ENCODE measurements around the gene SHTN1.

SHTN1 gene

DNA sequence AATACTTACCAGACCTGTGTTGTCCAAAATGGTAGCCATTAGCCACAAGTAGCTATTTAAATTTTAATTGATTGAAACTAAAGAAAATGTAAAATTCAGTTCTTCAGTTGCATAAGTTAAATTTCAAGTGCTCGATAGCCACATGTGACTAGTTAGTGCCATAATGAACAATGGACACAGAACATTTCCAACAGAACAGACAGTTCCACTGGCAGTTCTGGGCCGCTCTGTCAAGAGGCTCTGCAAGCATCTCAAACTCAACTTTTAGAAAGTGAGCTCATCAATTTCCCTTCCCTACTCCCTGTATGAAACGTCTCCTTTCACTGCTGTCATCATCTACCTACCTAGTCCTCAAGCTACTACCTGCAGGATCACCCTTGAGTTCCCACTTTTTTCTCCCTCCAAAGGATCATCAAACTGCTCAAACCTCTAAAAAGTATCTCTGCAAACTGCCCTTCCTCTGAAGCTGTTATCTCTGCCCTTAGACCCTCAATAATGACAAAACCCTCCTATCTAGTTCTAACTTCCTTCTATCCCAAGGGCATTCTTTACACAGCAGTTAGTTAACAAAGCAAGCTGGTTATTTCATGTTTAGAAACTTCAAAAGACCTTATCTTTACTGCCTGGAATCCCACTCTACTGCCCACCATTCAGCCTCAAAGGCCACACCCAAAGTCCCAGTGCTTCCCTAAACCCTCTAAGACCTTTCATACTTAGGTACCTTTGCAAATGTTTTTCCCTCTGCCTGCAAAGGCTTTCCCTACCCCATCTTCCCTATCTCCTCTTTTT is 20.6 kb downstream of the SHTN1 start:
- no peak for DNase-seq

DNA sequence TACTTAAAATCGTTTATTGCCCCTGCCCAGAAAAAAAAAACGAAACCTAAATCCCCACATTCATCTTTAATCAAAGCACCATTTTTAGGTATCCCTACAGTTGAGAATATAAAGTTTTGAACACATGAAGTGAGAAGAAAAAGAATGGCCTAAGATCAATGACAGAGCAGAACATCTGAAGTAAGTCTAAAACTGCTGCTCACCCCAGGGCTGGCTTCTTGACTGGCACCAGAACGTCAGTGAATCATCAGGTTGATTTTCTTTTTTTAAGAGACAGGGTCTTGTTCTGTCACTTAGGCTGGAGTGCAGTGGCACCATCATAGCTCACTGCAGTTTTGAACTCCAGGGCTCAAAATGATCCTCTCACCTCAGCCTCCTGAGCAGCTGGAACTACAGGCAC is 24.9 kb downstream of the SHTN1 start:
- no peak for DNase-seq

DNA sequence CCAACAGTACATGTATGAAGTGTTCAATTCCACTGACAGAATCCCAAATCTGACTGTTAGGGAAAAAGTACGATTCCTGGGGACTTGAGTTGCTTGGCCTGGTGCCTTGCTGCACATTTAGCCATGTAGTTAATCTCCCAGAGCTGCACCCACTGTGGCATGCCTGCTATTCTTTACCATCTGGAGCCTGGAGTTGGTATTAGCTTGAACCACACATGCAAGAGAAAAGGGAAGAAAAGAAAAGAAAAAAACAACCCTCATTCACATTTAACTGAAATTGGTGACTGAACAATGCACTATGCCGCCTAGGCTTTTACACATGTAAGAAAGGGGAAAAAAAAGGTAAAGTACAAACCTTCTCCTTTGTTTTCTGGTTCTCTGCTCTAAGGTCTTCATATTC is 26.1 kb downstream of the SHTN1 start:
- DNase-seq = no peak

DNA sequence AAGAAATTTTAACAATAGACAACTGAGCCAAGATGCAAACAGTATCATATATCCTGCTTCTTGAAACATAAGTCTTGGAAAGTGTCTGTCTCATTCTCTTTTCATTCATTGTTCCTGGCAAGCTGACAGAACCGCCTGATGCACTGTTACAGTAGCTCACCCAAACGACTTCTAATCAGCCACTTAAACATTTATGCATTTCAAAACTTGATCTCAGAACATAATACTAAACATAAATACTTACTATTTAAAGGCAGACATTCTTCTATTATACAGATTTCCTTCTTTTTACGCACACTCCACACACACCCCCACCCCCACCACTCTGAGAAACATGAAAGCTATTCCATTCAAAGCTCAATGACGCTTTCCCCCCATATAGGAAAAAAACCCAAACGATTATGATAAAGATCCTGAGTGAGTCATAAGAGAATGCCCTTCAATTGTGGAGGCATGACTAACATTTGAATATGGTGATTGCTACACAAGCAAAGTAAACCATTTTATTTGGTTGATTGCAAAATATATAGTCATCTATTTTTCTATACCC is 30.5 kb downstream of the SHTN1 start:
- no peak for DNase-seq

DNA sequence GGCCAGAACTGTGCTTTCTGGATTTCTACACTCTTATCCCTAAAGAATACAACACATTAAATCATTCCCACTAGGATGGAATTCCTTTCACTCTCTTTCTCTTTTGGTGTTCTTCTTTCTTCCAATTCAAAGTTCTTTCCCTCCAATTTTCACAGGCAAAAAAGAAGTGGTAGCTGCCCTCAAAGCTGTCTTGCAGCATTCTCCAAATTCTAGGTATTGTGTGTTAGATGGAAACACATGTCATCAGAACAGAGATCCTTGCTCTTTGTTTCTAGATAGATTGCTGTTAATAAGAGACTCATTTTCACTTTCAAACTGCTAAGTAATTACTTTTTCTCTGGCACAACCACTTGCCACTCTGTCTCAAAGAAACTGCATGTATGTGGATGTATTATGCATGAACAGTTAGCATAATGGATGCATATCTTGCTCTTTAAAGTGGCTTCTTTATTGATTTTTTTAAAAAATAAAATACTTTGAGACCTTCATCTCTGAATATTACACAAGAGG is 31.0 kb downstream of the SHTN1 start:
- no peak for DNase-seq

DNA sequence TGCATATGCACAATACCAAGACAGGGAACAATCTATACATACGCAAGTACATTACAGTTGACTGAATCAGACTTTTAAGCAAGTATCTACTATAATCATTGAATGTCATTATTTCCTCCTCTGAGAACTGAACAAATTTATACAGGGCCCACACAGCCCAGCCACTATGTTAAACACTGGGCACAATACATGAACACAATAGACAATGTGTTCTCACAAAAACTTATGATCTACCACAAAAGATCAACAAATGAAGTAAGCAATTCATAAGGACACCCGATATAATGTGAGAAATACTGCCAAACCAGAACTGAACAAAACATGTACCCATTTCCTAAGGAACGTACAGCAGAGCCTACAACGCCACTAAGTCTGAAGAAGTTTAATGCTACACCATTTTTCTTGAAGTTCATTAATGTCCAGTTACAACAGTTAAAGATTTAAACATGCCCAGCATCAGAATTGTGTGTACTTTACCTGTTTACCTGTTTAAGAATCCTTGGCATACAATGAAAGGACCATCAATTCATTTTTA is 31.5 kb downstream of the SHTN1 start:
- no peak for DNase-seq

DNA sequence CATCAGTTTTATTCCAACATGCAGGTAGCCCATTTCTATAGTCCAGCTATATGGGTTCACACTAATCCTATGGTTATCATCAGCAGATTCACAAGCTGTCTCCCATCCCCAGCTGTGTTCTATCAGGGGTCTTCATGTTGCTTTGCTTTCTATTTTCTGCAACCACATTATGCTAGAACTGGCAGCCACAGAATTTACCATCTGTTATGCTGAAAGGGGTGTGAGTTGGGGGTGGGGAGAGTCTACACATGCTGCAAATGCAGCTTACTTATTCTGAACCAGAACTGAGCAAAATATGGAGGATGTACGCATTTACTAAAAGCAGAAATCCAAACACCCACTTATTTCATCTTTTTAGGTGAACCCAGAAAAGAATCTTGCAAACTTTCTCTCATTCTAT is 32.9 kb downstream of the SHTN1 start:
- DNase-seq = no peak

DNA sequence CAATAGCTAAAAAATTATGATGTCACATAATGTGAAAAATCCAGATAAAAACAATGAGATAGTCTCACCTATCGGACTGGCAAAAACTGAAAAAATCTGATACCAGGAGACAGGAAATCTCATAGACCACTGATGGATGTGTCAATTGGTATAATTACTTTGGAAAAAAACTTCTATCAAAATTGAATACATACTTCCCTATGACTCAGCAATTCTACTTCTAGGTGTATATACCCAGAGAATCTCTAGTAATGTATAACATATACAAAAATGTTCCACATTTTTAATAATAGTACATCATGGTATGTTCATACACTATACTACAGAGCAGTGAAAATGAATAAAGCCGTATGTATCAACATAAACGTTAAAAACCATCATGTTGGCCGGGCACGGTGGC is 34.9 kb downstream of the SHTN1 start:
- no peak for DNase-seq

DNA sequence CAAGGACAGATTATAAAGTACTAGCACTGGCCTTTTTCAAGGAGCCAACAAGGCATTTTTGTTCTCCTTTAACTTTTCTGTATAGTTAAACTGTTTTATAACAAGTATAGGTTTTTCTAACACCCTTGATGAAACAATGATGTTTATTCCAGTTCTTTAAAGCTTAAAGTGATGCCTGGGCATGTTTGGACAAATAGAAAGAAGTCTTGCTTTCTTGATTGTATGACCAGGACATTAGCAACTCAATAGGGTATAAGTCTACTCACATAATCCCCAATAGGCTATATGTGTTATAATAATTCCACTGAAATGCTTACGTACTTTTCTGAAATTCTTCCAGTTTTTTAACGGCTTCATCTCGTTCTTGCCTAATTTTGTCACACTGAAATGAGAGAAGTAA is 36.7 kb downstream of the SHTN1 start:
- DNase-seq = no peak

DNA sequence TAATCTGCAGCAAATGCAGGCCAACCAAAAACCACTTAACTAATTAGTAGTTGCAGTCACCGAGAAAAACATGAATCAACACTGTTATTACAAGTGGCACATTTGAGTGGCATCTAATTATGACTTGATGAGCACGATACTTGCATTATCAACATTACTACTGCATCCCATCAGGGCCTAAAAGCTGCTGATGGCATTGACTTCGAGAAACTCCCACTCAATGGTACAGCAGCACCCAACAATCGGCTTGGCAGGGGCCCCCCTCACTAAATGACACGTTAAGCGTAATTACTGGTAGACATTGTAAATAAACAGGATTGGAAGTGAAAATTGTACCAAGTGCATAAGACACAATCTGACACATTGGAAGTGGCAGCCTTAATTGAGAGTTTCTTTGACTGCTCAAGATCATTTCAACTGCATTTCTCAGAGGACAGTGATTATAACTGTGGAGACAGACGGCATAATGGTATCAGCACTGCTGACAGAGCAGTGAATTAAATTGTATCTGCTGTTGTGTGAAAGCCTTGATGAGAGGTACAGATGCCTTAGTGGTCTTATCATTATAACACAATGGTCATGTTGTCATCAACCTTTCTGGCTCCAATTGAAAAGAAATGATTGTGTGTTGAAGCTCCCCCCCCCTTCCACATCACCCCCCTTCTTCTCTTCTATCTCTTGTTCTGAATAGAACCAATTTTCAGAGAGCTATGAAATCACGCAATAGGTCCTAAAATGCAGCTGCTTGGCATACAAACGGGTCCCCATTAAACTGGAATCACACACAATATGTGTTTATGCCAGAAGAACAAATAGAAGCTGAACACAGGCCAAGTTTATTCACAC is 43.4 kb downstream of the SHTN1 start:
- peak; percentile 87 to 97 for DNase-seq

DNA sequence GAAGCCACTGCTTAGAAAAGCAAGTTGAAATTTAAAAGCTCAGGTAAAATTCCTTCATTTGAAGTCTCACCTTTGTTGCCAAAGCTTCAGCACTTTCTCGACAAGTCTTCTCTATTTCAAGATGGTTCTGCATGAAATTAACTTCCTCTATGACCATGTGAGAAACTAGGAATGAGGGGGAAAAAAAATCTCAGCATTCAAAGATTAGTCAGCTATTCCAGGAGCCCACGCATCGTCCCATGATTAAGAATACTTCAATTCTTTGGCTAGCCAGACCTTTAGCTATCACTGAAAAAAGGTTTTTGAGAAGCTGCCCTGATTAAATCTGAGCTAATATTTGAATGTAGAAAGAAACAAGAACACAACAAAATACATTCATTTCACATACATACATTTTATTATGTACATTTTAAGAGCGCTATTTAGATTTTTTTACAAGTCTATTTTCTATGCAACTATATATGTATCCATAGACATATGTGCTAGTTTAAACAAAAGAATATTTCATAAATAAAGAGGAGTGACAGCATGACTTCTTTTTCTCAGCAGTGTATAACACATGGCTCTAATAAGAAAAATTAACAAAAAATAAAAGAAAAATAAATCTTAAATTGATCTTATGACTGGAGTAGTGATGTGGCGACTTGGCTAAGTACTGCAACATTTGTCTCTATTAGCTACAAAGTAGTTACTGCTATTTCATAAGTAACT is 44.8 kb downstream of the SHTN1 start:
- DNase-seq = no peak

DNA sequence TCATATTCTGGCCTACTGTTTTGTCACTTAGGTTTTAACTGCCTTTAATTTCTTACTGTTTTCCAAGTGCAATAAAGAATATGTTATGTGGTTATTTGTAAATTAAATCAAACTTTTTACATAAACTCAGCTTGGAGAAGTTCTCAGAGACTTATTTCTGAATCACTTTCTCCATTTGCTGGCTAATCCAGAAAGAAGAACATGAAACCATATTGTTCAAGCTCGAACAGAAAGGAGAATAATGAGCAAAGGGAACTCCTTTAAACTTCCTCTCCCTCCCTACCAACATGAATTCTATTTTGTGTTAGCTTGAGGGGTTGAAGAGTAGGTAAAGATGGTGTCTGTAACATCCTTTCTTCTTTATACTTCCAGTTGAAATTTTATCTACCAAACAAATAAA is 52.3 kb downstream of the SHTN1 start:
- DNase-seq = no peak

DNA sequence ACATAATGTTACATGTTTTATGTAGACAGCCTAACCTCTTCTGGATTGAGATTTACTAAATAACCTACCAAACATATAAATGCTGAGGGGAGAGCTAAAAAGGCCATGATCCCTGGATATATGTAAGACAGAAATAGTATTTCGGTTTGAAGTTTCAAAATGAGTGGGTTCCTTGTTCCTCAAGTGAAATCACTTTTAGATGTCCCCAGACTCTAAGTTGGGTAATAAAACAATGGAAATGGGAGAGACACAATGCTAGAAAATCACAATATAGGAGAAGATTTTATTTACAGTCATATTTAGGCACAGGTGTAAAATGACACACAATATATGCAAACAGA is 56.5 kb downstream of the SHTN1 start:
- DNase-seq = no peak

DNA sequence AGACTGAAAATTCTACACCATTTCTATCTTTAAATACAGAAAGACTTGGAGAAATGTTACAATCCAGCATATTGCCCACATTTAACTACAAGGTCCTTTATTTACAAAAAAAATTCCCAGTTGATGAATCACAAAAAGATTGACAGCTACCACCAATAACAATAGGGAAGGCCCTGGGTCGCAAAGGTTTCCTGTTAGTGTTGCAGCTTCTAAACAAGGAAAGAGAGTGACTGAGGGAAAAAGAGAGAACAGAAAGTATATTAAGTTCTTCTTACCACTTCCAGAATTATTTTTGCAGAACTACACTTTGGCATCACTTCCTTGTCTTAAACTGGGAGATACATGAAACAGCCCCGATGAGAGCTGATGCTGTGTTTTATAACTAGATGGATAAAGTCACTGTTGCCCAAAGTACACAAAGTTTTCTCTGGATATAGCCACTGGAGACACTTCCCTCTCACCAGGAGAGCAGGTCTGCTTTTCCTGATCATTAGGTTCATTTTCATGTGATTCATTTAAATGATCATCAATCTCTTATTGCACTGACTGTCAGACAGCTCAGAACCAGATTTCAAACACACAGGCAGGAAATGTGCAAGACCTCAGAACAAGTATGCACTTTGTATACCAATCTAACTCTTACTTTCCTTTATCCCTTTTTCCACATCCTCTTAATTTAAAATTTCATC is 57.0 kb downstream of the SHTN1 start:
- no peak for DNase-seq

DNA sequence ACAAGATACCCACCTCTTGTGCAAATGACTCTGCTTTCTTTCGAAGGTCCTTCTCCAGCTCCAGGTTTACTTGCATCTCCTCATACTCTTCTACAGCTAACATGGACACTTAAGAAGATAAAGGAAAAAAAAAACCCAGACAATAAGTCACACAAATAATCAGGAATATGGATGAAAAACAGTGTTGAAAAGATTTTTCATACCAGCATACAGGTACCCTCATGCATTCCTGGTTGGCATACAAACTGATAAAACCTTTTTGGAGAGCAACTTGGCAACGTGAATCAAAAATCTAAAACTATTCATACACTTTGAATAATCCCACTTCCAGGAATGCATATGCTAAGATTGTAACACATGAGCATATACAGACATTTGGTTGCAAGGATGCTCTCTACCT is 60.1 kb downstream of the SHTN1 start:
- no peak for DNase-seq

DNA sequence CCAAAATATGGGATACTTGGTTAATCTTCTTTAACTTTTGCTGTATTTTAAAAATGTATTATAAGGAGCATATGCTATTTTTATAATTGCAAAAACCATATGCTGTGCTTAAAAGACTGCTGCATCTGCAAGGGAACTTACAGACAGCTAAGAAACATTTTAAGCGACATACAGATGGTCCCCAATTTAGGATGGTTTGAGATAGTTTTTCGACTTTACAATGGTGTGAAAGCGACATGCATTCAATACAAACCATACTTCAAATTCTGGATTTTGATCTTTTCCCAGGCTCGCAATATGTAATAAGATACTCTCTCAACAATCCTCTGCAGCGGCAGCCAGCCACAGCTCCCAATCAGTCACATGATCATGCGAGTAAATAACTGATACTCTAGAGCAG is 73.2 kb downstream of the SHTN1 start:
- DNase-seq = no peak

DNA sequence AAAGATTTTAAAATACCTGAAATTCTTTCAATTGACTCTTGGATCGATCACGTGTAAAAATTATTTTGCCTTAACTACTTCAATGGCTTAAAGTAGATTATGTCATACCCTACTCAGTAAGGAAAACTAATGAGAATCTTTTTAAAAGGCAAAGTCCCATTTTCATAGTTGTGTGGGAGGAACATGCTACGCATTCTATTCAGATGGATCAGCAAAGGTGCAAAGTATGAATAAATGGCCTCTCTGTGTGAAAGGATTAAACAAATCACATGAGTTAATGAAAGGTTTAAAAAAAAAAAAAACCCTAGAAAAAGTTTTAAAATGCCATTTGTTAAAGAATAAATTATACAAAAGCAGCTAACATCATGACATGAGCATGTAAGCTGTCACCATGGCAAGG is 78.6 kb downstream of the SHTN1 start:
- DNase-seq = no peak

DNA sequence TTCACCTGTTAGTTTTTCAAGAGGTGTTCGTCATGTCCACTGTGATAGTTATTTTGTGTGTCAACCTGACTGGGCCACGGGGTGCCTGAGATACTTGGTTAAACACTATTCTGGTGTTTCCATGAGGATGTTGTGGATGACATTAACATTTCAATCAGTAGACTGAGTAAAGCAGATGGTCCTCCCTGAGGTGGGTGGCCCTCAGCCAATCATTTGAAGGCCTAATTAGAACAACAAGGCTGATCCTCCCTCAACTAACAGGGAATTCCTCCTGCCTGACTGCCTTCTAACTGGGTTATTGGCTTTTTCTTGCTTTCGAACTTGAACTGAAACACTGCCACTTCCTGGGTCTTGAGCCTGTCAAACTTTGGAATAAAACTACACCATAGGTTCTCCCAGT is 79.9 kb downstream of the SHTN1 start:
- DNase-seq = no peak

DNA sequence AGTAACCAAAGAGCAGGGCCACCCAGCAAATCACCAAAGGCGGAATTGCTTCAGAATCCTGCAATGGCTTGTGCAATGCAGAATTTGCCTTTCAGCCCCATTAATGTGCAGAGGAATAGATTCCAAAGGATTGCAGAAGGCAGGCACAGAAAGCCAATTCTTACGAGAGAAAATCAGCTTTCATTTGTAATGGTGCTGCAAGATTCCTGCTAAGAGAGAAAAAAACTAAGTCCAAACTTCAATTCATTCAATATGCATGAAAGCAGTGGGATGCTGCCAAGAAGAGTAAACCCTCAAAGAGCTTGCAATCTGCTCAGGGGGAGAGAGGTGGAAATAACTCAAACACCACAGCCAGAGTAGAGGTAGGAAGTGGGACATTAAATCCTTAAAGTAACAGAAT is 85.3 kb downstream of the SHTN1 start:
- no peak for DNase-seq

DNA sequence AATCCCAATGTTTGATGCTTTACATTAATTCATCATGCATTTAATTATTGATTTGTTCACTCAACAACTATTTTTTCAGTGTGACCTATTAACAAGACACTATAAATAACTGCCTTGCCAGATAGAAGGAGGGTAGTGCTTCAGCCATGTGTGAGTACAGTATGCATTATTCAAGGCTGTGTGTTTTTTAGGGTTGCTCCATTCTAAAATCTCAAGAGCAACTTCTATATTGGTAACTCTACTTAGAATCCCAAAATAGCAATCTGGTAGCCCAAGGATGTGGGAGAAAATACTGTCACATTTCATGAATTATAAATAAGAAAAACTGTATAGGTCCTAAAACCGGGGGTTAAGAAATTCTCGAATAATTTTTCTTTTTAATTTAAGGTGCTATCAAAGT is 85.8 kb downstream of the SHTN1 start:
- DNase-seq = no peak

DNA sequence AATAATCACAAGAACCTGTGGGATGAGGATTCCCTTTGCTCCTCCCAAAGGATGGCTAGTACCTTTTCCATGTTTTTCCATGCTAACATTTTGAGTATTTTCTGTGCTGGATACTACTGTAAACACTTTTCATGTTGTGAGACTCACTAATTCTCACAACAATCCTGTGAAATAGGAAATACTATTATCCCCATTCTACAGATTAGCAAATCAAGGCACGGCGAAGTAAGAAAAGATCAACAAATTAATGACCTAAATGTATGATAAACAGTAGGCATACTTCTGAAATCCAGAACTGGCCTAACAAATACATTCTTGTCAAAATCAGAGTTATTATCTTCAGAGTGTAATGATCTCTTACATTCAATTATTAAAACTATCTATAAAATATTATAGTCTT is 86.4 kb downstream of the SHTN1 start:
- no peak for DNase-seq

DNA sequence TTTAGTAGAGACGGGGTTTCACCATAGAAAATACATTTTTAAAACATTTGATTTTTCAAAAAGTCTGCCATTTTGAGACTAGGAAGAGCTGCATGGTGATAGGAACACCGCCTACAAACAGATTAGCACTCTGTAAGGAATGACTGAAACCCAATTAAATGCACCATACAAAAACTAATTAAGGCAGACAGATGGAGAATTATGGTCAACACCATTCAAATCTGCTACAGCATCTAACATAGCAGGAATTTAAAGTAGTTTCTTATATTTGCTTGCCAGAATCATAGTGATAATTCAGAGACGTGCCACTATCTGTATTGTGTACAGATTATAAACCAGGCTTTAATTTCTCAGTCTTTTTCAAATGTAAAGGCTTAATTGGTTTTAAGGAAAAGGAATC is 87.5 kb downstream of the SHTN1 start:
- no peak for DNase-seq

DNA sequence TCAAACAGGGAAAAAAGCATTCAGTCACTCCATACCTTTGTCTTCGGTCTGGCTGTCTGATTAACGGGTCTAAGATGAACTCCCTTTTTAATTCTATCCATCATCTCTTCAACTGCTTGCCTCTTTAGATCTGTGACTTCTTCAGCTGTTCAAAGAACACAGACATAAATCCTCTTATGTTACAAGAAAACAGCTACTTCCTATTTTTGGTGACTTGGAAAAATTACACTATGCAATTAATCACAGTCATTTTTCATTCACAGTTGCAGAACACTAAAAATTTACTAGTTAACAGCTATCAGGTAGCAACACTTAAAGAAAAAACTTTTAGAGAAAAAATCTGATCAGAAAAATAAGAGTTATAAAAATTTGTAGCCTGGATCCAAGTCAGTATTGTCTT is 89.6 kb downstream of the SHTN1 start:
- DNase-seq = no peak
